ENCODE results near the gene MGAT5B.

GRCh38 chr17:76989519-76989918 is 121.3 kb downstream of the MGAT5B start:
- TF ChIP-seq FOXP2 (optimal IDR thresholded peaks at IDR 0.05; ENCODE audit: borderline replicate concordance, extremely low read depth, extremely low read length, insufficient read depth) (no peak), POLR2AphosphoS5 (IDR thresholded peaks at IDR 0.05; ENCODE audit: low read depth, low read length) (no peak)

Measured in PFSK-1 (cell line).